Measurements from ENCODE around the gene CAPN9. TPM values are rescaled to one million over a fixed set of nuclear protein-coding genes. Genes with fewer than 3 reads are reported as not detected.

Gene CAPN9
- total and polyA plus RNA-seq, 8 donors = 0.84 to 5.0 (median 1.7) TPM

DNA sequence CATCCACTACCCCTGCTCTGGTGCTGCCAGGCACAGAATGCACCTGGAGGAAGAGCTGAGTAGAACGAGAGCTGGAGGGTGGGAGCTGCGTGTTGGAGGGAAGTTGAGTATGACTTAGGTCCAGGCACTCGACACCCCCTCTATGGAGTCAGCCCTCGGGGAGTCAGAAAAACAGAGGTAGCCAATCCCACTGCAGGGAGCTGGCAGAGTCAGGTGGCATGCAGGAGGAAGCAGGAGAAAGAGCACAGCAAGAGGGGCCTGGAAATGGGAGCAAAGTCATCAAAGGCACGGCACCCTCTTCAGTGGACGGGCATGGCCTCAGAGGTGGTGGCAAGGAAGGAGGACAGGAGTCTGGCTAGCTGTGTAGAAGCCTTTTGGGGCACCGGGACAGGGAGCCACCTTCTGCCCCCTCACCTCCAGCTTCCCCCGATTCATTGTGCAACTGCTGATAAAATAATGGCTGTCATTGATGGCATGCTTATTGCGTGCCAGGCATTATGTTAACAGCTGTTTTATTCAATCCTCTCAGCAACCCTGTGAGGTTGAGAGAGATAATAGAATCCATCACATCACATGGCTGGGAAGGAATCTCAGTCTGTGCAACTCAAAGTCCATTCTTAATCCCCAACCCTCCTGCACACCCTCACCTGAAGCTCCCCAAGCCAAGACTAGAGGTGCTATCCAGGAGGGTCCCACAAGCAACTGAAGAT is 79.1 kb downstream of the CAPN9 start:
- TF ChIP-seq, protein P1, sequence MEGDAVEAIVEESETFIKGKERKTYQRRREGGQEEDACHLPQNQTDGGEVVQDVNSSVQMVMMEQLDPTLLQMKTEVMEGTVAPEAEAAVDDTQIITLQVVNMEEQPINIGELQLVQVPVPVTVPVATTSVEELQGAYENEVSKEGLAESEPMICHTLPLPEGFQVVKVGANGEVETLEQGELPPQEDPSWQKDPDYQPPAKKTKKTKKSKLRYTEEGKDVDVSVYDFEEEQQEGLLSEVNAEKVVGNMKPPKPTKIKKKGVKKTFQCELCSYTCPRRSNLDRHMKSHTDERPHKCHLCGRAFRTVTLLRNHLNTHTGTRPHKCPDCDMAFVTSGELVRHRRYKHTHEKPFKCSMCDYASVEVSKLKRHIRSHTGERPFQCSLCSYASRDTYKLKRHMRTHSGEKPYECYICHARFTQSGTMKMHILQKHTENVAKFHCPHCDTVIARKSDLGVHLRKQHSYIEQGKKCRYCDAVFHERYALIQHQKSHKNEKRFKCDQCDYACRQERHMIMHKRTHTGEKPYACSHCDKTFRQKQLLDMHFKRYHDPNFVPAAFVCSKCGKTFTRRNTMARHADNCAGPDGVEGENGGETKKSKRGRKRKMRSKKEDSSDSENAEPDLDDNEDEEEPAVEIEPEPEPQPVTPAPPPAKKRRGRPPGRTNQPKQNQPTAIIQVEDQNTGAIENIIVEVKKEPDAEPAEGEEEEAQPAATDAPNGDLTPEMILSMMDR (IDR thresholded peaks at IDR 0.05) = no peak
- Histone ChIP-seq H3K9me3 (no peaks in the 10 kb centered on the region), H3K4me3 (no peak overlapping the region), H3K36me3 (no peaks in the 10 kb centered on the region), H3K27ac (no peak overlapping the region), H3K27me3 (no peaks in the 10 kb centered on the region), H3K4me1 (peaks cover 11 to 12% of the 10 kb centered on the region in 2 donors)
- DNase-seq = no peak
- intact Hi-C loops (cut with DNase I) = no loop called here
- no peak for ATAC-seq

DNA sequence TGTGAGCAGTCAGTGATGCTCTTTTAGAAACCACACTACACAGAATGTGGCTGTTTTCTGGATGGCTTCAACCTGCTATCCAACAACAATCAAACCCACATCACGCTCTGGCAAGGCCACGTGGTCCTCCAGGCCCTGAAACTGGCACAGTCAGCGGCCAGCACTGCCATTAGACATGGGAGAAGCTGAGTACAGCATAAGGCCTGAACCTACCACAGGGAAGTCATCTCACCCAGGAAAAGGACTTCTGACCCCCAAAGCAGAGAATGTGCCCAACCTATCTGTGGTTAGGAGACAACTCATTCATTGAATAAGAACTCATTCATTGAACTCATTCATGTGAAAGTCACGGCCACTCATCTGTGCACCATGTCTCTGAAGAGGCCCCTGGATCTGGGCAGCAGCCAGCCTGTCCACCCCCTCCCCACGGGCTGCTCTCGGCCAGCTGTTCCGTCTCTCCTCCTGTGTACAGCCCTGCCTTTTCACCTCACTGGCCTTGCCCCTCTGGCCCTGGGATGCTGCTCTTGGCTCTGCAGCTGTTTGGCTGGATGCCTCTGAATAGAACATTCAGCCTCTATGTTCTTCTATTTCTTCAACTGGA is 80.0 kb downstream of the CAPN9 start:
- TF ChIP-seq, protein P1 (IDR thresholded peaks at IDR 0.05) = no peak
- no peak overlapping the region for H3K4me3 ChIP-seq
- peak in 1 of 4 donors; percentile 54 for DNase-seq
- ATAC-seq = no peak
- H3K36me3 ChIP-seq = no peaks in the 10 kb centered on the region
- no peak overlapping the region for H3K27ac ChIP-seq
- no peaks in the 10 kb centered on the region for H3K9me3 ChIP-seq
- peaks cover 11 to 12% of the 10 kb centered on the region in 2 donors for H3K4me1 ChIP-seq
- intact Hi-C loops (cut with DNase I) = no loop called here
- no peaks in the 10 kb centered on the region for H3K27me3 ChIP-seq

DNA sequence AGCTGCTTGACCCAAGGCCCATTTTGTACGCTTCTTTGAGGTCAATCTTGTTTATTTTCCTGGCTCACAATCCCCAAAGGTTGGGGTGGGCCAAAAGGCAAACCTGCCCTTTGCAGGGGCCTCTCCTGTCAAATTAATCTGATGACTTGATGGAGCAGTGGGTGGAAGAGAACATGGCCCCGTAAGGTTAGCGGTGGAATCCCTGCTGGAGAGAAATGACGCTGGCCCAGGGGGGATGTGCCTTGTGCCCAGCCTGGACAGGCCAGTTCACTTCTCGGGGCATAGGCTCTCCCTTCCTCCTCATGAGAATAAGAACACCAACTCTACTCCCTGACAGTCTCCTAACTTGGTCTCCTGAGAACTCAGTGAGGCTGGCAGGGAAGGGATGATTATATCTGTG is 80.6 kb downstream of the CAPN9 start:
- H3K4me3 ChIP-seq = no peak overlapping the region
- ATAC-seq (no peak), DNase-seq (no peak)
- H3K4me1 ChIP-seq = peaks cover 11 to 12% of the 10 kb centered on the region in 2 donors
- no peaks in the 10 kb centered on the region for H3K9me3 ChIP-seq
- no peaks in the 10 kb centered on the region for H3K27me3 ChIP-seq
- TF ChIP-seq, protein P1 (IDR thresholded peaks at IDR 0.05) = no peak
- H3K27ac ChIP-seq = peak overlapping the region in 1 of 2 donors; percentile 1
- intact Hi-C loops (cut with DNase I) = no loop called here
- H3K36me3 ChIP-seq = no peaks in the 10 kb centered on the region

DNA sequence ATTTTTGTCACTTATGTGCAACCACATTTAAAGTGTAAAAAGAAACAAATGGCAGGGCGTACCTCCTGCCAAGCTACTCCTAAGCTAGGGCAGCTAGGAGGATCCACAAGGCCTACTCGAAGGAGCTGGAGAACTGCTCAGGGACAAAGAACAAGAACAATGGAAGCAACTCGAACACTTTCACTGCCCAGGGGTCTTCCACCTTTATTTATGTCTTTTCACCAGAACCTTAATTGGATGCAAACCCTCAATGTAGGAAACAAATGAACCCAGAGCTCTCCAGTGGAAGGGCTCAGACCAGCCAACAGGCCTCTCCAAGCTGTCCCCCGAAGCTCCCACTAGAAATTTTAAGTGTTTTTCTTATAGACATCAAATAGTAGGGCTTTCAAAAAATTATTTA is 81.2 kb downstream of the CAPN9 start:
- Histone ChIP-seq H3K27ac (no peak overlapping the region), H3K4me1 (peaks cover 11 to 12% of the 10 kb centered on the region in 2 donors), H3K4me3 (no peak overlapping the region), H3K9me3 (no peaks in the 10 kb centered on the region), H3K36me3 (no peaks in the 10 kb centered on the region), H3K27me3 (no peaks in the 10 kb centered on the region)
- TF ChIP-seq, protein P1 (IDR thresholded peaks at IDR 0.05) = no peak
- intact Hi-C loops (cut with DNase I) = no loop called here
- no peak for DNase-seq
- no peak for ATAC-seq

DNA sequence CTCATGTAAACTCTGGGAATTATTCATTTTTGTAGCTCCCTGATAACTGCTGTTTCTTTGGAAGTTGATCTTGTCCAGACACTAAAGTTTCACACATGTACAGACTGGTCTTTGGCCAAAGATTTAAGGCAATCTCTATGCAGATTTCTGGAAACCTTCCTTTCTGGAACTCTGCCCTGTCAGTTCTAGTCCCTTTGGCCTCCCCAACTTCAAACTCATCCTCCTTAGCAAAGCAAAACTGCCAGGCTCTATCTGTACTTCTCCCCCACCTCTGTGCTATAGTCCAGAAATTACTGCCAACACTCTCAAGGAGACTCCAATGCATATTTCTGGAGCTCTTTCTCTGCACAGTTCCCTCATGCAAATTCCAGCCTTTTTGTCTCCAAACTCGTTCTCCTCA is 84.6 kb downstream of the CAPN9 start:
- Histone ChIP-seq H3K4me1 (no peaks in the 10 kb centered on the region), H3K36me3 (no peaks in the 10 kb centered on the region), H3K9me3 (no peaks in the 10 kb centered on the region), H3K4me3 (no peak overlapping the region), H3K27me3 (no peaks in the 10 kb centered on the region), H3K27ac (no peak overlapping the region)
- intact Hi-C loops (cut with DNase I) = no loop called here
- DNase-seq = no peak
- ATAC-seq = no peak
- TF ChIP-seq, protein P1 (IDR thresholded peaks at IDR 0.05) = no peak

All from left lung (tissue), 10 donors.